ENCODE measurements around the gene MSX1. TPM values are rescaled to one million over a fixed set of nuclear protein-coding genes. Genes with fewer than 3 reads are reported as not detected.

Gene MSX1
- total RNA-seq, 1 donor from 2014 or later, result 0.15 TPM

- DNase-seq (ENCODE audit: low read depth), result no peak
Observed at GRCh38 chr4:4857809-4858508, 1.5 kb upstream of the MSX1 start.

- DNase-seq (ENCODE audit: low read depth), result no peak
Observed at GRCh38 chr4:4858527-4859324, 739 bp upstream of the MSX1 start.

- no peak for DNase-seq (ENCODE audit: low read depth)
Observed at GRCh38 chr4:4859799-4860599, 534 bp downstream of the MSX1 start.

GRCh38 chr4:4860600-4861389 lies 1.3 kb downstream of the MSX1 start:
- no peak for DNase-seq (ENCODE audit: low read depth)

- DNase-seq (ENCODE audit: low read depth), result no peak
Observed at GRCh38 chr4:4861390-4862018, 2.0 kb downstream of the MSX1 start.

GRCh38 chr4:4862071-4862551 lies 2.6 kb downstream of the MSX1 start:
- no peak for DNase-seq (ENCODE audit: low read depth)

GRCh38 chr4:4862665-4863482 lies 3.4 kb downstream of the MSX1 start:
- DNase-seq (ENCODE audit: low read depth), result no peak

- no peak for DNase-seq (ENCODE audit: low read depth)
Observed at GRCh38 chr4:4864443-4864939, 5.0 kb downstream of the MSX1 start.

GRCh38 chr4:4864940-4865704 lies 5.7 kb downstream of the MSX1 start:
- no peak for DNase-seq (ENCODE audit: low read depth)

GRCh38 chr4:4865705-4866123 lies 6.2 kb downstream of the MSX1 start:
- DNase-seq (ENCODE audit: low read depth), result no peak

- no peak for DNase-seq (ENCODE audit: low read depth)
Observed at GRCh38 chr4:4866124-4866865, 6.8 kb downstream of the MSX1 start.

- DNase-seq (ENCODE audit: low read depth), result no peak
Observed at GRCh38 chr4:4866866-4867374, 7.5 kb downstream of the MSX1 start.

- no peak for DNase-seq (ENCODE audit: low read depth)
Observed at GRCh38 chr4:4867375-4868039, 8.0 kb downstream of the MSX1 start.

- DNase-seq (ENCODE audit: low read depth), result no peak
Observed at GRCh38 chr4:4868040-4868757, 8.7 kb downstream of the MSX1 start.

- no peak for DNase-seq (ENCODE audit: low read depth)
Observed at GRCh38 chr4:4868758-4869723, 9.6 kb downstream of the MSX1 start.
